ENCODE measurements around the gene CSF1. TPM values are rescaled to one million over a fixed set of nuclear protein-coding genes. Genes with fewer than 3 reads are reported as not detected.
"Not testable (repeated sequence)": the region's sequence is repeated elsewhere in the genome, so short reads cannot be mapped to it uniquely, and the experiment has no call there.

Gene CSF1
- total RNA-seq, 4 donors from 2014 or later = 8.9 to 49.5 (median 26.6) TPM

DNA sequence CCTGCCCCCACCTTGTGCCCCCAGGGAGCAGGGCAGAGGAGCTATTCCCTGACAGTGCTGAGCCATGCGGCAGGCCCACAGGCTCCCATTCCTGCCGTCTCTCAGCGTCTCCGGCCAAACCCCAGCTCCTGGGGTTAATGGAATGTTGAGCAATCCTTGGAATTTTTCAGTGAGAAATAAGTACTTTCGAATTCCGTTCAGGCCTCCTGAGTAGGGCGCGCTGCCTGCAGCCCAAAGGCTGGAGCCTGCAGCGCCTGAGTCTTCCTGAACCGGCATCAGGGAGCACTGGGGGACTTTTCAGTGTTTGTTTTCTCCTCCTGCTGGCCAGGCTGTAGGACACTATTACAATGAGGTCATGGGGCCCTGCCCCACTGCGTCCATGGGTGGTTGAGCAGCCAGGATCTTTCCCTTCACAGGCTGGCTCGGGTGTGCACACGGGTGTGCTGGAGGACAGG is 33.3 kb upstream of the CSF1 start:
- Histone ChIP-seq H3K9me3 (no peaks in the 10 kb centered on the region), H3K4me3 (no peak overlapping the region), H3K27me3 (no peaks in the 10 kb centered on the region), H3K4me1 (peaks cover 0 to 15% (median 5%) of the 10 kb centered on the region in 4 donors), H3K27ac (peak overlapping the region; percentile 57 to 84 (median 67)), H3K36me3 (no peaks in the 10 kb centered on the region)
- no peak for TF ChIP-seq POLR2A (IDR thresholded peaks at IDR 0.05)
- TF ChIP-seq, protein P1, sequence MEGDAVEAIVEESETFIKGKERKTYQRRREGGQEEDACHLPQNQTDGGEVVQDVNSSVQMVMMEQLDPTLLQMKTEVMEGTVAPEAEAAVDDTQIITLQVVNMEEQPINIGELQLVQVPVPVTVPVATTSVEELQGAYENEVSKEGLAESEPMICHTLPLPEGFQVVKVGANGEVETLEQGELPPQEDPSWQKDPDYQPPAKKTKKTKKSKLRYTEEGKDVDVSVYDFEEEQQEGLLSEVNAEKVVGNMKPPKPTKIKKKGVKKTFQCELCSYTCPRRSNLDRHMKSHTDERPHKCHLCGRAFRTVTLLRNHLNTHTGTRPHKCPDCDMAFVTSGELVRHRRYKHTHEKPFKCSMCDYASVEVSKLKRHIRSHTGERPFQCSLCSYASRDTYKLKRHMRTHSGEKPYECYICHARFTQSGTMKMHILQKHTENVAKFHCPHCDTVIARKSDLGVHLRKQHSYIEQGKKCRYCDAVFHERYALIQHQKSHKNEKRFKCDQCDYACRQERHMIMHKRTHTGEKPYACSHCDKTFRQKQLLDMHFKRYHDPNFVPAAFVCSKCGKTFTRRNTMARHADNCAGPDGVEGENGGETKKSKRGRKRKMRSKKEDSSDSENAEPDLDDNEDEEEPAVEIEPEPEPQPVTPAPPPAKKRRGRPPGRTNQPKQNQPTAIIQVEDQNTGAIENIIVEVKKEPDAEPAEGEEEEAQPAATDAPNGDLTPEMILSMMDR (IDR thresholded peaks at IDR 0.05) = peak in 3 of 6 experiments; percentile 7 to 28 (median 15)
- peak in 1 of 3 donors; percentile 66 for DNase-seq

DNA sequence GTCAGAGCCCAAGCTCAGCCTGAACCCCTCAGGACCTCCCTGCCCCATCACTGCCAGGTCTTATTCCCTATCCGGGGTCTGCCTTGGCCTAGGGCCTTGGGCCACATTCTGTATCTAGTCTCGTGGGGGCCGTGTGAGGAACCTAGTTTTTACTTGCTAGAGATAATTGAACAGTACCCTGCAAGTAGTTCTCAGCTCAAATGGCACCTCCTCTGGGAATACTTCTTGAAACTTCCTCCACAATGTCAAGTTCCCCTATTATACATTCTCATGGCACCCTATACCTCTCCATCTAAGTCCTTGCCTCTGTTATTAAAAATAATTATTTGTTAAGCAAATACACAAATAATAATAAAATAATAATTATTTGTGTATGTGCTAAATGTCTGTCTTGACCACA is 32.9 kb upstream of the CSF1 start:
- no peak for DNase-seq
- no peaks in the 10 kb centered on the region for H3K9me3 ChIP-seq

DNA sequence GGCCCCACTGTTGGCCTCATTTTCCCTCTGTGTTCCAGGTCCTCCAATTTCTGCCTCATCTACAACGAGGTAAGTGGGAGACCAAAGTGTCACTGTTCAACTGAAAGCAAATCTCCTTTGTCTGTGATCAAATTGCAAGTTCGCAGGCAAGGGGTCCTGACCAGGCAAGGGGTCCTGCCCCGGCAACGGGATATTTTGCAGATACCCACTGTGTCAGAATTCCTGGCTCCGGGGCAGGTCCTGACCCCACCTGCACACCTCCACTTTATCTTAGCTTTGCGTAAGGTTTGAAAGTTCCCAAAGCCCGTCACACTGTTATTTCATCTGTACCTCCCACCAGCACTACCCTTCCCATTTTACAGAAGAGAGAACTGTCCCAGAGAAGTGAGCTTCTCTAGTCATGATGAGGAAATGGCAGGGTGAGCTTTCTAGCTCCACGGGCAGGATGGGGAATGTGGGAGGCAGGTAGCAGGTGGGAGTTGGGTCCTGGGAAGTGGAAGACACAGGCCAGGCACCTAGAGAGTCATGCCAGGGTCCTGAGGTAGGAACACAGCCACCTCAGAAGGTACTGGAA is 32.0 kb upstream of the CSF1 start:
- no peaks in the 10 kb centered on the region for H3K36me3 ChIP-seq
- peaks cover 0 to 16% (median 5%) of the 10 kb centered on the region in 4 donors for H3K4me1 ChIP-seq
- no peak overlapping the region for H3K4me3 ChIP-seq
- no peak for DNase-seq
- H3K27me3 ChIP-seq = no peaks in the 10 kb centered on the region
- H3K27ac ChIP-seq = peak overlapping the region in 1 of 4 donors; percentile 72
- TF ChIP-seq, protein P1 (IDR thresholded peaks at IDR 0.05) = no peak
- TF ChIP-seq POLR2A (IDR thresholded peaks at IDR 0.05) = no peak
- no peaks in the 10 kb centered on the region for H3K9me3 ChIP-seq

More for the DNA sequence above, 32.9 kb upstream of the CSF1 start:
- Histone ChIP-seq H3K27ac (peak overlapping the region; percentile 57 to 84 (median 67)), H3K4me3 (no peak overlapping the region), H3K36me3 (no peaks in the 10 kb centered on the region), H3K4me1 (peaks cover 0 to 13% (median 5%) of the 10 kb centered on the region in 4 donors), H3K27me3 (no peaks in the 10 kb centered on the region)
- TF ChIP-seq POLR2A (IDR thresholded peaks at IDR 0.05) = no peak

DNA sequence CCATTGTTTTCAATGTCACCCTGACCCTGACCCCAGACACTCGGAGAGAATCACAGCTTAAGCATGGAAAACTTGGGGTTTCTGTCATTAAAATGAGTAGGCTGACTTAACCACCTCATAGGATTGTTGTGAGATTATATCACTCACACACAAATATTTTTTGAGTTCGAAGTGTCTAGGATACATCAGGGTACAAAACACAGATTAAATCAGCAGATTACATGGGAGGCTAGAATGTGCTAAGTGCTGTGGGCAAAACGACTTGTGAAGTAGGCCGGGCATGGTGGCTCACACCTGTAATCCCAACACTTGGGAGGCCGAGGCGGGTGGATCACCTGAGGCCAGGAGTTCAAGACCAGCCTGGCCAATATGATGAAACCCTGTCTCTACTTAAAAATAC is 31.3 kb upstream of the CSF1 start:
- H3K36me3 ChIP-seq, H3K27me3 ChIP-seq, H3K27ac ChIP-seq, H3K4me3 ChIP-seq, H3K9me3 ChIP-seq, DNase-seq: not testable (repeated sequence)
- H3K4me1 ChIP-seq = peaks cover 0 to 23% (median 5%) of the 10 kb centered on the region in 4 donors

DNA sequence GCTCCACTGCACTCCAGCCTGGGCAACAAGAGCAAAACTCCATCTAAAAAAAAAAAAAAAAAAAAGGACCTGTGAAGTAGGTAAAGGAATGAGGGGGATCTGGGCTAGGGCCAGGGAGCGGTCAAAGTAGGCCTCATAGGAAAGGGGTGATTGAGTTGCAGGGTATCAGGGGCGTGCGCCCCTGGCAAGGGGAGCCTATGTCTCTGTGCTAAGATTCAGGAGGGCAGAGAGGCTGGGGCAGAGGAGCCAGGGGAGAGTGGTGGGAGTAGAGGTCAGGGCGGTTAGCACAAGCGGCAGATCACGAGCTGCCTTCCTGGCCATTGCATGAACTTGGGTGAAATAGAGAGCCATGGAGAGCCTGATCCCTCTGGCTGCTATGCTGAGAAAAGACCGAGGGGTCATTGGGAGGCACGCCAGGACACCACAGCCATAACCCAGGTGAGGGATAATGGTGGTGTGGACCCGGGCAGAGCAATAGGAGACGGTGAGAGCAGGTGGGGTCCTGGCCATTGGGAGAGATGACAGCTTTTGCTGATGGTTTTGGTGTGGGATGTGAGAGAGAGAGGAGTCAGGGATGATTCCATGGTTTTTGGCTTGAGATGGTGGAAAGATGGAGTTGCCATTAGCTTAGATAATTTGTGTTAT is 30.6 kb upstream of the CSF1 start:
- no peak for TF ChIP-seq POLR2A (IDR thresholded peaks at IDR 0.05)
- TF ChIP-seq, protein P1 (IDR thresholded peaks at IDR 0.05) = no peak
- no peaks in the 10 kb centered on the region for H3K27me3 ChIP-seq
- peaks cover 0 to 26% (median 5%) of the 10 kb centered on the region in 4 donors for H3K4me1 ChIP-seq
- DNase-seq = no peak
- no peak overlapping the region for H3K4me3 ChIP-seq
- H3K36me3 ChIP-seq = no peaks in the 10 kb centered on the region
- H3K27ac ChIP-seq = no peak overlapping the region
- H3K9me3 ChIP-seq = no peaks in the 10 kb centered on the region

DNA sequence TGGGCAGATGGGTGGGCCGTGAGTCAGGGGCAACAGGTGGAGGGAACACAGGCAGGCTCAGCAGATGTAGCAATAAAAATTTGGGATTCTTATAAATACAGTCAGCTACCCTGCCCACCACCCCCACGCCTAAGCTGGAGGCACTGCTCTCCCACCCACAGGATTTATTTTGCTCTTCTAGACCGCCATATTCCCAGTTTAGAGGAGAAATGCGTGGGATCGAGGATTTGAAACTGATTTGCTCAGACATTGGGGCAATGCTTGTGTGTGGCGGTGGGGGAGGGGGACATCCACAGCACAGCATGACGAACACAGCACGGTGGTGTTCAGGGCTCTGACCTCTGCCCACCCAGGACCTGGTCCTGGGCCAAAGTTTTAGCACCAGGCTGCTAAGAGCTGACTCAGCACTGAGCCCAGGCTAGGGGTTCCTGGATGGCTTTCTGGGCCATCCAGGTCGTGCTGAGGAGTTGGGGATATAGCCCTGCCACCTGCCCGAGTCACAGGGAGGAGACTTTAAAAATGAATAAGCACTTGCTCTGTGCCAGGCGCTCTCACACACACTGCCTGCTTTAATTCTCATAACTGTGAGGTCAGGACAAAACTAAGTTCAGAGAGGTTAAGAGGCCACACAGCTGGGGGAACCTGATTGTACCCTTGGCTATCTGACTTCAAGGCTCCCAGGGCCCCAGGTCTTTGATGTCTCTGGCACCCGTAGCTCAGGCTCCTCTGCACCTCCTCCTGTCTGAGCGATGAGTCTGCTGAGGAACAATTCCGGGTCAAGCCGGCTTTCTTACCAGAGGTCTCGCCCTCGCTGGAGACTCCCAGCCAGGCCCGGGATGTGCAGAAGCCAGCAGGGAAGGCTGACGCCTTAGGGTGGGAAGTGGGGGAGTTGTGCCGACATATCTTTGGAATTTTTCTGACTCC is 29.4 kb upstream of the CSF1 start:
- Histone ChIP-seq H3K9me3 (no peaks in the 10 kb centered on the region), H3K4me3 (no peak overlapping the region), H3K27me3 (no peaks in the 10 kb centered on the region), H3K36me3 (no peaks in the 10 kb centered on the region), H3K4me1 (peaks cover 0 to 26% (median 5%) of the 10 kb centered on the region in 4 donors), H3K27ac (peak overlapping the region in 3 of 4 donors; percentile 22 to 46 (median 24))
- no peak for DNase-seq
- no peak for TF ChIP-seq POLR2A (IDR thresholded peaks at IDR 0.05)
- TF ChIP-seq, protein P1 (IDR thresholded peaks at IDR 0.05) = no peak

Data from Peyer's patch (tissue), 4 donors.